Measurements from ENCODE around the gene DENND2A.
A peak's percentile ranks its signal among the peaks of the same experiment; 100 is the strongest.

DENND2A gene

DNA sequence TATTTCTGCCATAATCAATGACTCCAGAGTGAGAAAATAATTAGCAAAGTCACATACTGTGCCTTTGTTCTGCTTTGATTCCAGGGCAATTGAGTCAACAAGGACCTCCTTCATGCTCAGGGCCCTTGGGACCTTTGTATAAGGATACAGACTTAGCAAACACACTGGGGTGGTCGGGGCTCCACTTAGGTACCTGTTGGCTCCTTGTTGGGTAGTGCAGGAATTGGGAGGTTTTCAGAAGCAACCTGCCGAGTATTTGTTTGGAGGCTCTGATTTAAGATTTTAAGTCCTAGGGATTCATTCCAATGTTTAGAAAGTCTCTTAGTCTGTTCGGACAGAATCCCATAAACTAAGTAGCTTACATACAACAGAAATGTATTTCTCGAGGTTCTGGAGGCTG, 35.1 kb upstream of the DENND2A start:
- H3K27ac ChIP-seq (ENCODE audit: low read depth, low read length): peak overlapping the region; percentile 94
- peak overlapping the region; percentile 81 for H3K4me3 ChIP-seq (ENCODE audit: low read length)
- H3K9me2 ChIP-seq (replicated peaks; ENCODE audit: control insufficient read depth, low read length): no peaks in the 10 kb centered on the region
- TF ChIP-seq, protein P1, sequence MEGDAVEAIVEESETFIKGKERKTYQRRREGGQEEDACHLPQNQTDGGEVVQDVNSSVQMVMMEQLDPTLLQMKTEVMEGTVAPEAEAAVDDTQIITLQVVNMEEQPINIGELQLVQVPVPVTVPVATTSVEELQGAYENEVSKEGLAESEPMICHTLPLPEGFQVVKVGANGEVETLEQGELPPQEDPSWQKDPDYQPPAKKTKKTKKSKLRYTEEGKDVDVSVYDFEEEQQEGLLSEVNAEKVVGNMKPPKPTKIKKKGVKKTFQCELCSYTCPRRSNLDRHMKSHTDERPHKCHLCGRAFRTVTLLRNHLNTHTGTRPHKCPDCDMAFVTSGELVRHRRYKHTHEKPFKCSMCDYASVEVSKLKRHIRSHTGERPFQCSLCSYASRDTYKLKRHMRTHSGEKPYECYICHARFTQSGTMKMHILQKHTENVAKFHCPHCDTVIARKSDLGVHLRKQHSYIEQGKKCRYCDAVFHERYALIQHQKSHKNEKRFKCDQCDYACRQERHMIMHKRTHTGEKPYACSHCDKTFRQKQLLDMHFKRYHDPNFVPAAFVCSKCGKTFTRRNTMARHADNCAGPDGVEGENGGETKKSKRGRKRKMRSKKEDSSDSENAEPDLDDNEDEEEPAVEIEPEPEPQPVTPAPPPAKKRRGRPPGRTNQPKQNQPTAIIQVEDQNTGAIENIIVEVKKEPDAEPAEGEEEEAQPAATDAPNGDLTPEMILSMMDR (IDR thresholded peaks at IDR 0.05; ENCODE audit: low read depth, low read length, poor library complexity, severe bottlenecking): no peak
- TF ChIP-seq EZH2phosphoT487 (IDR thresholded peaks at IDR 0.05; ENCODE audit: borderline replicate concordance, low read length): no peak
- peaks cover 58% of the 10 kb centered on the region for H3K4me1 ChIP-seq (ENCODE audit: control insufficient read depth, low read length)
- no peaks in the 10 kb centered on the region for H3K27me3 ChIP-seq (ENCODE audit: control insufficient read depth, low read length)
- H3K36me3 ChIP-seq (ENCODE audit: control insufficient read depth, low read length): peaks cover 58% of the 10 kb centered on the region
- H3F3A ChIP-seq (ENCODE audit: control insufficient read depth, insufficient read depth): peaks cover 31% of the 10 kb centered on the region
- H4K20me1 ChIP-seq (ENCODE audit: control insufficient read depth, insufficient read depth, low read depth, low read length): no peaks in the 10 kb centered on the region
- H3K9me3 ChIP-seq (ENCODE audit: control insufficient read depth, insufficient read depth, low read length): no peaks in the 10 kb centered on the region
- H3K4me2 ChIP-seq (ENCODE audit: low read length): peak overlapping the region; percentile 90
- H3K79me2 ChIP-seq (ENCODE audit: control insufficient read depth, low read length): peaks cover 64% of the 10 kb centered on the region

DNA sequence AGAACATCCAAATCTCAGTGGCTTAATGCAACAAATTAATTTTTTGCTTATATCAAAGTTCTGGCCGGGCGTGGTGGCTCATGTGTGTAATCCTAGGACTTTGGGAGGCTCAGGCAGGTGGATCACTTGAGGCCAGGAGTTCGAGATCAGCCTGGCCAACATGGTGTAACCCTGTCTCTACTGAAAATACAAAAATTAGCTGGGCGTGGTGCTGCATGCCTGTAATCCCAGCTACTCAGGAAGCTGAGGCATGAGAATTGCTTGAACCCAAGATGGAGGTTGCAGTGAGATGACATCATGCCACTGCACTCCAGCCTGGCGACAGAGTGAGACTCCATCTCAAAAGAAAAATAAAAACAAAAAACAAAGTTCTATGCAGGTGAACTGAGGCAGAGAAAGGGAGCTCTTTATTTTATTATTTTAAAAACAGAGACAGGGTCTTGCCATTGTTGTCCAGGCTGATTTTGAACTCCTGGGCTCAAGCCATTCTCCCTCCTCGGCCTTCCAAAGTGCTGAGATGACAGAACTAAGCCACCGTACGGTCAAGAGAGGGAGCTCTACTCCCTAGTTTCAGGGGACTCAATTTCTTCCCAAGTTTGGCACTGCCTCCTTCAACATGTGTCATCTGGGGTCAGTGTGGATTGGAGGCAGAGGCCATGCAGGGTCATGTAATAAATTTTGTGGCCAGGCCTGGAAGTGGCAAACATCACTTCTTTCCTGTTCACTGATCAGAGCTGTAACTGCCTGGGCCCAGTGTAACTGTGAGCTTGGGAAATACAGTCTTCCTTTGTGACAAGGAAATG, 34.5 kb upstream of the DENND2A start:
- no peaks in the 10 kb centered on the region for H3K9me3 ChIP-seq (ENCODE audit: control insufficient read depth, insufficient read depth, low read length)
- H3F3A ChIP-seq (ENCODE audit: control insufficient read depth, insufficient read depth): peaks cover 31% of the 10 kb centered on the region
- H3K4me2 ChIP-seq (ENCODE audit: low read length): peak overlapping the region; percentile 90
- peak overlapping the region; percentile 94 for H3K27ac ChIP-seq (ENCODE audit: low read depth, low read length)
- H3K27me3 ChIP-seq (ENCODE audit: control insufficient read depth, low read length): no peaks in the 10 kb centered on the region
- no peaks in the 10 kb centered on the region for H3K9me2 ChIP-seq (replicated peaks; ENCODE audit: control insufficient read depth, low read length)
- peaks cover 52% of the 10 kb centered on the region for H3K36me3 ChIP-seq (ENCODE audit: control insufficient read depth, low read length)
- TF ChIP-seq, protein P1 (IDR thresholded peaks at IDR 0.05; ENCODE audit: low read depth, low read length, poor library complexity, severe bottlenecking): peak; percentile 84
- TF ChIP-seq EZH2phosphoT487 (IDR thresholded peaks at IDR 0.05; ENCODE audit: borderline replicate concordance, low read length): no peak
- H3K4me1 ChIP-seq (ENCODE audit: control insufficient read depth, low read length): peaks cover 58% of the 10 kb centered on the region
- peak overlapping the region; percentile 81 for H3K4me3 ChIP-seq (ENCODE audit: low read length)
- H4K20me1 ChIP-seq (ENCODE audit: control insufficient read depth, insufficient read depth, low read depth, low read length): no peaks in the 10 kb centered on the region
- peaks cover 62% of the 10 kb centered on the region for H3K79me2 ChIP-seq (ENCODE audit: control insufficient read depth, low read length)

DNA sequence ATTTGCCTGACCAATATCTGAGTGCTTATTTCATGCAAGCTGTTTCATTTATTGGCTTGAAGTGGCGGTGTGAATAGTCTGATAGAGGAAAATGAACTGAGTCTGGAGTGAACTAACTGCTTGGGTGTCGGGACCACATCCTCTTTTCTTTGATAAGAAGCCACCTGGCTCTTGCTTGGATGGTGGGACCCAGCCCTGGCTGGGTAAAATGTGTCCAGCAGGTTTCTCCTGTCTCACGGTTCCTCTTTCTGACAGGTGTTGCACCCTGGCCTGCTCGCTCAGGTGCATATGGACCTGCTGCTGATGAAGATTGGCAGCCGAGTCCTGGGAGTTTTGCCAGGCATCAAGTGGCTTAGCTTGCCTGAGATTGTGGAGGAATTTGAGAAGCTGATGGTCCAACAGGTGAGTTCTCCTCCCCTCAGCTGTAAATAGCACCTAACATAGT, 33.8 kb upstream of the DENND2A start:
- Histone ChIP-seq H3K4me3 (ENCODE audit: low read length) (peak overlapping the region; percentile 81), H3K4me1 (ENCODE audit: control insufficient read depth, low read length) (peaks cover 58% of the 10 kb centered on the region), H3K36me3 (ENCODE audit: control insufficient read depth, low read length) (peaks cover 47% of the 10 kb centered on the region), H3K9me3 (ENCODE audit: control insufficient read depth, insufficient read depth, low read length) (no peaks in the 10 kb centered on the region), H4K20me1 (ENCODE audit: control insufficient read depth, insufficient read depth, low read depth, low read length) (no peaks in the 10 kb centered on the region), H3F3A (ENCODE audit: control insufficient read depth, insufficient read depth) (peaks cover 32% of the 10 kb centered on the region), H3K27ac (ENCODE audit: low read depth, low read length) (peak overlapping the region; percentile 94), H3K79me2 (ENCODE audit: control insufficient read depth, low read length) (peaks cover 62% of the 10 kb centered on the region), H3K9me2 (replicated peaks; ENCODE audit: control insufficient read depth, low read length) (no peaks in the 10 kb centered on the region), H3K4me2 (ENCODE audit: low read length) (peak overlapping the region; percentile 90), H3K27me3 (ENCODE audit: control insufficient read depth, low read length) (no peaks in the 10 kb centered on the region)
- TF ChIP-seq EZH2phosphoT487 (IDR thresholded peaks at IDR 0.05; ENCODE audit: borderline replicate concordance, low read length): no peak
- TF ChIP-seq, protein P1 (IDR thresholded peaks at IDR 0.05; ENCODE audit: low read depth, low read length, poor library complexity, severe bottlenecking): no peak

Data from DOHH2 (cell line).